Epithelial cell of proximal tubule (primary cell): ENCODE data around the gene CYTIP. TPM values are rescaled to one million over a fixed set of nuclear protein-coding genes. Genes with fewer than 3 reads are reported as not detected.

Experiments used
- DNase-seq: peaks from one replicate; pipeline ENCODE4 v3.0.0-alpha.2; 2011; ENCODE audit warnings: low read depth
- H3K4me3 ChIP-seq: 2 replicates; pipeline ENCODE4 v1.5.1; 2011; ENCODE audit warnings: low read depth, mild to moderate bottlenecking, low read length
- CTCF ChIP-seq: conservative IDR thresholded peaks from 2 replicates; pipeline ENCODE4 v1.5.1; 2012; ENCODE audit warnings: low read depth, mild to moderate bottlenecking, low read length
- total RNA-seq: library from RNA; depleted of rRNA; stranded (reverse); fragments of >200 nt; gene quantifications from 2 replicates; pipeline ENCODE4 v1.2.3, GENCODE V29; 2015

Gene CYTIP
- total RNA-seq, 1 donor from 2014 or later, result 1.3 TPM

DNA sequence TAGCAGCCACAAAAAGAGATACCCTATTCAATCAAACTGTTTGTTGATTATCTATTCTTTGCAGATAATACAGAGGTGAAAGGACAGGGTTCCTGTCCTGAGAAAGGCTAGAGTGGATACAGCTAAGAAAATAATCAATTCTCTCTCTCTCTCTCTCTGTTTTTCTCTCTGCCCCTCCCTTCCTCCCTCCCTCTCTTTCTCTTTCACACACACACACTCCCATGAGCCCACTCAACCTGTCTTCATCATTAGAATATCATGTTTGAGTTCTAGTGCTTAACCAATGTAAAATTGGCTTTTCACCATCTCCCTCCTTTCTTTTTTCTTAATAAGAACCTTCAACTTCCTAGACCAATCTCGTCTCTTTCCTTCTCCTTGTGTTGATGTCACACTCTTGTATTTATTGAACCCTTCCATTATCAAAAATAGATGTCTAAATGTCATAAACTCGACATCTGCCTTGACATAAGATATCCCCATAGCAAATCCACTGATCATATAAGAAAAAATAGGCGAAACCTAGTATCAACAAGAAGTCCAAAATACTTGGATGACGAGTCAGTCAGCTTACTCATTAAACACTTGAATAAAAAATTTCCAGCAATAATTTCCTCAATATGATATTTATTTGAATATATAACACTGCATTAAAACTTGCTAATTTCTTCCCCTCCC lies 42.8 kb upstream of the CYTIP start:
- no peak for DNase-seq
- H3K4me3 ChIP-seq, result no peak overlapping the region
- no peak for TF ChIP-seq CTCF

DNA sequence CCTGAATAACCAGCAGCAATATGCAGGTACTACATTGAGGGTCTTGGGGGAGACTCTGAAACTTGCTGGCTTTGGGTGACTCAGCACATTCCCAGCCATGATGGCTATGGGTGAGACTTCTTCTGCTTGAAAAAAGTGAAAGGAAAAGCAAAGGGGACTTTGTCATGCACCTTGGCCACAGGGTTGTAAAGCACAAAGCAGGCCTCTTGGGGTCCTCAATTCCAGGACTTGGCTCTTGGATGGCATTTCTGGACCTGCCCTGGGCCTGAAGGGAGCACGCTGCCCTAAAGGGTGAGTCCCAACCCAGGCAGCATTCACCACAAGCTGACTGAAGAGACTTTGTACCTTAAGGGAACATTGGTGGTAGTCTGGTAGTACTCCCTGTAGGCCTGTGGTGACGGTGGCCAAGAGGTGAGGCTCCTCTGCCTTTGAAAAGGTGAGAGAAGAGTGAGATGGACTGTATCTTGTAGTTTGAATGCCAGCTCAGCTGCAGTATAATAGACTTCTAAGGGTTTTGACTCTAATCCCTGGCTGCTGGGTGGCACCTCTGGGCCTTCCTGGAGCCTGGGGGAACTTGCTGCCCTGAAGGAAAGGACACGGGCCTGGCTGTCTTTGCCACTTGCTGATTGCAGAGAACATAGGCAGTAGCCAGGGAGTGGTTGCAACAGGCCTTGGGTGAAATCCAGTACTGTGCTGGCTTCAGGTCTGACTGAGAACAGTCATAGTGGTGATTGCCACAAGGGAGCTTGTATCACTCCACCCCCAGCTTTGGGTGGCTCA lies 36.5 kb upstream of the CYTIP start:
- H3K4me3 ChIP-seq, result no peak overlapping the region
- no peak for TF ChIP-seq CTCF
- no peak for DNase-seq

GRCh38 chr2:157479081-157480027 lies 35.5 kb upstream of the CYTIP start:
- no peak for DNase-seq
- no peak overlapping the region for H3K4me3 ChIP-seq
- no peak for TF ChIP-seq CTCF

GRCh38 chr2:157477919-157478318 lies 34.0 kb upstream of the CYTIP start:
- TF ChIP-seq CTCF, result no peak
- no peak for DNase-seq
- H3K4me3 ChIP-seq, result no peak overlapping the region

- TF ChIP-seq CTCF, result no peak
- H3K4me3 ChIP-seq, result no peak overlapping the region
- DNase-seq, result no peak
Measured at GRCh38 chr2:157476953-157477709, 33.2 kb upstream of the CYTIP start.

DNA sequence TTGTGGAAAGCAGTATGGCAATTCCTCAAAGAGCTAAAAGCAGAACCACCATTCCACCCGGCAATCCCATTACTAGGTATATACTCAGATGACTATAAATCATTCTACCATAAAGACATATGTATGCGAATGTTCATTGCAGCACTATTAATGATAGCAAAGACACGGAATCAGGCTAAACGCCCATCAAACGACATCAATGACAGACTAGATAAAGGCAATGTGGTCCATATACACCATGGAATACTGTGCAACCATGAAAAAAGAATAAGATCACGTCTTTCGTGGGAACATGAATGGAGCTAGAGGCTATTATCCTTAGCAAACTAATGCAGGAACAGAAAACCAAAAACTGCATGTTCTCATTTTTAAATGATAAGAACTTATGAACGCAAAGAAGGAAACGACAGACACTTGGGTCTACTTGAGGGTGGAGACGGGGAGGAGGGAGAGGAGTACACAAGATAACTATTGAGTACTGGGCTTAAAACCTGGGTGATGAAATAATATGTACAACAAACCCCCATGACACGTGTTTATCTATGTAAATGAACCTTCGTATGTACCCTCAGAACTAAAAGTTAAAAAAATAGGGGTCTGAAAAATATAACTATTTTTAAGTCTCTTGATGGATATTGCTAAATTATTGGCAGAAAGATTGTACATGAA lies 32.0 kb upstream of the CYTIP start:
- TF ChIP-seq CTCF, result no peak
- DNase-seq, result no peak
- no peak overlapping the region for H3K4me3 ChIP-seq
